ENCODE measurements around the gene EGFL7.

- TF ChIP-seq NPAS2 (CRISPR knock-in tag; IDR thresholded peaks at IDR 0.05; ENCODE audit: borderline replicate concordance) (no peak), RFX5 (IDR thresholded peaks at IDR 0.05; ENCODE audit: low read depth, low read length) (no peak), CTCF (CRISPR knock-in tag; IDR thresholded peaks at IDR 0.05) (no peak)
These were observed 30.4 kb downstream of the EGFL7 start for GRCh38 chr9:136693135-136693489.

Measured in HepG2 (cell line).